ENCODE results near the gene DDX10.

DNA sequence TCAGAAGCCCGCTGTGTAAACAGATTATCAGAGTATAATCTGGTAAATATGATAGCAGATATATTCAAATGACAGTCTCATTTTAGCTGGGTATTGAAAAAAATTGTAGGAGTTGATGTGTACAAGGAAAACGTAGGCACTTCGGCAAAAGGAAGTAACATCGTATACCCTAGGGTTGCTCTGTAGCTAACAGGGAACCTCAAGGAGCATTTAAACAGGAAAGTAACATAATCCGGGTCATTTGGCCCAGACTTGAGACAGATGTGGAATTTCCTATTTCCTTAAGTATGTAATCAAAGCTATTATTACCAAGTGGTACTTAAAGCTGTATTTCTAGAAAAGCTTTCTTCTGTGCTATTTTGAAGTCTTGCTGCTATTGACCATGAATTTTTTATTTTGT is 215.6 kb downstream of the DDX10 start:
- TF ChIP-seq, protein P1, sequence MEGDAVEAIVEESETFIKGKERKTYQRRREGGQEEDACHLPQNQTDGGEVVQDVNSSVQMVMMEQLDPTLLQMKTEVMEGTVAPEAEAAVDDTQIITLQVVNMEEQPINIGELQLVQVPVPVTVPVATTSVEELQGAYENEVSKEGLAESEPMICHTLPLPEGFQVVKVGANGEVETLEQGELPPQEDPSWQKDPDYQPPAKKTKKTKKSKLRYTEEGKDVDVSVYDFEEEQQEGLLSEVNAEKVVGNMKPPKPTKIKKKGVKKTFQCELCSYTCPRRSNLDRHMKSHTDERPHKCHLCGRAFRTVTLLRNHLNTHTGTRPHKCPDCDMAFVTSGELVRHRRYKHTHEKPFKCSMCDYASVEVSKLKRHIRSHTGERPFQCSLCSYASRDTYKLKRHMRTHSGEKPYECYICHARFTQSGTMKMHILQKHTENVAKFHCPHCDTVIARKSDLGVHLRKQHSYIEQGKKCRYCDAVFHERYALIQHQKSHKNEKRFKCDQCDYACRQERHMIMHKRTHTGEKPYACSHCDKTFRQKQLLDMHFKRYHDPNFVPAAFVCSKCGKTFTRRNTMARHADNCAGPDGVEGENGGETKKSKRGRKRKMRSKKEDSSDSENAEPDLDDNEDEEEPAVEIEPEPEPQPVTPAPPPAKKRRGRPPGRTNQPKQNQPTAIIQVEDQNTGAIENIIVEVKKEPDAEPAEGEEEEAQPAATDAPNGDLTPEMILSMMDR (IDR thresholded peaks at IDR 0.05): no peak
- no peak for TF ChIP-seq EP300 (IDR thresholded peaks at IDR 0.05)
- no peak for TF ChIP-seq POLR2AphosphoS5 (IDR thresholded peaks at IDR 0.05)
